Common myeloid progenitor, CD34-positive (primary cell): Measurements from ENCODE around the gene RACGAP1.

ENCODE experiments used
- CTCF ChIA-PET: fragments of 350-600 bp; sonication (Branson Sonifier 250); formaldehyde crosslinking; loops from one replicate; lab custom pipeline; 2021; ENCODE audit warnings: antibody characterized with exemption; lab: Charles Lee
- POLR2A ChIA-PET: fragments of 350-600 bp; sonication (Branson Sonifier 250); formaldehyde crosslinking; loops from one replicate; lab custom pipeline; 2021; ENCODE audit warnings: antibody characterized with exemption; lab: Charles Lee
- DNase-seq, 3 donors: peaks; one replicate each; pipeline versions ENCODE4 v3.0.0 to v3.0.0-alpha.2; 2013
- H3K27ac ChIP-seq, 2 experiments: 1 replicate in 1 of 2; 2 replicates in 1 of 2; pipeline ENCODE4 v1.7.0; 2013; ENCODE audit warnings: inconsistent platforms in 2 of 2, low read length in 2 of 2, mild to moderate bottlenecking in 2 of 2, low read depth in 1 of 2, moderate library complexity in 1 of 2; ENCODE audit not compliant: severe bottlenecking in 2 of 2, insufficient read depth in 1 of 2, poor library complexity in 1 of 2
- H3K27me3 ChIP-seq, 5 experiments: replicated peaks in 2 of 5; 1 replicate in 3 of 5; 2 replicates in 2 of 5; pipeline versions ENCODE4 v1.6.1 to v1.7.0; 2013; ENCODE audit warnings: low read length in 4 of 5, mild to moderate bottlenecking in 2 of 5, moderate library complexity in 2 of 5, inconsistent platforms in 1 of 5; ENCODE audit not compliant: insufficient read depth in 5 of 5, control insufficient read depth in 4 of 5
- H3K36me3 ChIP-seq, 4 experiments: 1 replicate in 2 of 4; 2 replicates in 2 of 4; pipeline versions ENCODE4 v1.6.1 to v1.7.0; 2013; ENCODE audit warnings: low read length in 3 of 4, control low read depth in 1 of 4, mild to moderate bottlenecking in 1 of 4; ENCODE audit not compliant: control insufficient read depth in 4 of 4, insufficient read depth in 4 of 4
- H3K4me1 ChIP-seq, 4 experiments: 1 replicate in 3 of 4; 2 replicates in 1 of 4; pipeline versions ENCODE4 v1.6.1 to v1.7.1; 2013; ENCODE audit warnings: low read length in 3 of 4, mild to moderate bottlenecking in 3 of 4, control low read depth in 1 of 4, inconsistent platforms in 1 of 4, moderate library complexity in 1 of 4; ENCODE audit not compliant: control insufficient read depth in 4 of 4, insufficient read depth in 4 of 4; ENCODE audit errors: control extremely low read depth in 1 of 4
- H3K4me3 ChIP-seq, 7 experiments: 1 replicate in 4 of 7; 2 replicates in 3 of 7; pipeline versions ENCODE4 v1.5.1 to v1.7.0; 2013; ENCODE audit warnings: mild to moderate bottlenecking in 7 of 7, low read length in 6 of 7, moderate library complexity in 6 of 7, inconsistent platforms in 2 of 7, low read depth in 2 of 7, control low read depth in 1 of 7; ENCODE audit not compliant: insufficient read depth in 4 of 7, control insufficient read depth in 1 of 7; ENCODE audit errors: extremely low read depth in 1 of 7
- H3K9me3 ChIP-seq, 5 experiments: 1 replicate in 4 of 5; 2 replicates in 1 of 5; pipeline versions ENCODE4 v1.6.1 to v1.7.1; 2013; ENCODE audit warnings: low read length in 4 of 5, mild to moderate bottlenecking in 2 of 5, inconsistent platforms in 1 of 5, low read depth in 1 of 5, moderate library complexity in 1 of 5; ENCODE audit not compliant: control insufficient read depth in 4 of 5, insufficient read depth in 2 of 5; ENCODE audit errors: control extremely low read depth in 1 of 5
- WGBS: methylation state at CpG from one replicate; pipeline ENCODE4 v1.1.5; 2013; ENCODE audit not compliant: insufficient coverage; 5-methylcytosine and 5-hydroxymethylcytosine counted together

RACGAP1 gene

DNA sequence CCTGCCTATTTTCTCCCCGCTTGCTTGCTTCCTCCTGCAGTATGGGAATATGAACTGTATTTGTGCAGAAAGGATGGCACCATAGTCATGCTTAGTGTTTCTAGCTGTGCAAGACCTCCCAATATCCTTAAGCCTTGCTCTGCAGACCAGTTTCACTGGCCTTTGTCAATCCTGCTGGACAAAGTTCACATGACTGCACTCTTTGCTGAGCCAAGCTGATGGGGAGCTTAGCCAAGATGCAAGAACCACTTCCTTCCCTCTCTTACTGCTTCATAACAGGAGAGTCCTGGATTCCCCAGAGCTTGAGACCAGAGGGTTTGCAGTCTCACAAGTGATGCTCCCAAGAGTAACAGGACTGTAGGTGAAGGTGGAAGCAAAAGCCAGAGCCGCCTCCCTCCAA is 35.9 kb upstream of the RACGAP1 start:
- no CpG with 5 or more reads among the region's 2 CpGs for WGBS
- ChIA-PET POLR2A (no interaction called here), CTCF (interaction anchor here (1.1 to 14.7 kb wide), 6 partner anchors 9 to 115 kb away, joined by 3 to 269 read pairs (median 22); partner anchors contain the start of gene AQP6)
- Histone ChIP-seq H3K9me3 (no peaks in the 10 kb centered on the region), H3K27me3 (peaks cover 0 to 32% (median 20%) of the 10 kb centered on the region in 5 experiments), H3K4me3 (no peak overlapping the region), H3K36me3 (no peaks in the 10 kb centered on the region), H3K27ac (no peak overlapping the region), H3K4me1 (peaks cover 0 to 36% (median 27%) of the 10 kb centered on the region in 4 experiments)
- no peak for DNase-seq

- Histone ChIP-seq H3K4me1 (peaks cover 0 to 42% (median 31%) of the 10 kb centered on the region in 4 experiments), H3K27ac (no peak overlapping the region), H3K4me3 (no peak overlapping the region), H3K27me3 (peaks cover 0 to 34% (median 19%) of the 10 kb centered on the region in 5 experiments), H3K36me3 (no peaks in the 10 kb centered on the region), H3K9me3 (no peaks in the 10 kb centered on the region)
- CTCF ChIA-PET = interaction anchor here (1.2 to 14.7 kb wide), 5 partner anchors 10 to 93 kb away, joined by 4 to 269 read pairs (median 37); partner anchors contain the start of gene AQP6
- DNase-seq = no peak
- POLR2A ChIA-PET = no interaction called here
- WGBS = 100% methylated on average over 1 of the region's 4 CpGs
Measured at GRCh38 chr12:50060120-50060468, 34.8 kb upstream of the RACGAP1 start.

DNA sequence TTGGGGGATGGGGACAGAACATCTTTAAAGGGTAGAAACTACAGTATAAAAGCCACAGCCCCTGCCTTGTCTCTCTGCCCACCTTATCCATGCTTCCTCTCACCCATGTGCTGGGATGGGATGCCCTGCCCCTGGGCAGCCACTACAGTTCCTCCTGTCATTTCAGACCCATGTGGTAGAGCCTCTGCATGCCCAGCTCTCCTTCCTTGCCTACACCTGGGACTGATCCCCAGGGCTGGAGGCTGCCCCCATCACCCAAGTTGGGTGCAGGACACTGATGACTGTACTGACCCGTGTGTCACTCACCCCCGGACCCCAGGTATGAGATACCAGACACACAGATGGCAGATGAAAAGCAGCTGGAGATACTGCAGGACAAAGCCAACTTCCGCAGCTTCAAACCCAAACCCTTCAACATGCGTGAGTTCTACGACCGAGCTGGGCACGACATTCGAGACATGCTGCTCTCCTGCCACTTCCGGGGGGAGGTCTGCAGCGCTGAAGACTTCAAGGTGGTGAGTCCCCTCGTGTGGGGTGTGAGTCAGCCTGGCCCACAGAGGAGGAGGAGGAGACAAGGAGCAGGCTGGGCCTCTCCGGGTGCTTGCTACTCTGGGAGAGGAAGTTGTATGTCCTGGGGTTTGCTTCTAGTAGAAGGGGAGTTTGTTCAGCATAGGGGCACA is 34.3 kb upstream of the RACGAP1 start:
- DNase-seq = peak in 2 of 3 donors; percentile 85 to 90
- 66% methylated on average over 5 of the region's 12 CpGs for WGBS
- no peak overlapping the region for H3K27ac ChIP-seq
- POLR2A ChIA-PET = no interaction called here
- H3K4me3 ChIP-seq = no peak overlapping the region
- peaks cover 0 to 42% (median 31%) of the 10 kb centered on the region in 4 experiments for H3K4me1 ChIP-seq
- CTCF ChIA-PET = interaction anchor here (0.8 to 14.7 kb wide), 10 partner anchors 10 to 190 kb away, joined by 3 to 269 read pairs (median 4); partner anchors contain the start of gene AQP6
- no peaks in the 10 kb centered on the region for H3K9me3 ChIP-seq
- no peaks in the 10 kb centered on the region for H3K36me3 ChIP-seq
- peaks cover 0 to 34% (median 17%) of the 10 kb centered on the region in 5 experiments for H3K27me3 ChIP-seq

DNA sequence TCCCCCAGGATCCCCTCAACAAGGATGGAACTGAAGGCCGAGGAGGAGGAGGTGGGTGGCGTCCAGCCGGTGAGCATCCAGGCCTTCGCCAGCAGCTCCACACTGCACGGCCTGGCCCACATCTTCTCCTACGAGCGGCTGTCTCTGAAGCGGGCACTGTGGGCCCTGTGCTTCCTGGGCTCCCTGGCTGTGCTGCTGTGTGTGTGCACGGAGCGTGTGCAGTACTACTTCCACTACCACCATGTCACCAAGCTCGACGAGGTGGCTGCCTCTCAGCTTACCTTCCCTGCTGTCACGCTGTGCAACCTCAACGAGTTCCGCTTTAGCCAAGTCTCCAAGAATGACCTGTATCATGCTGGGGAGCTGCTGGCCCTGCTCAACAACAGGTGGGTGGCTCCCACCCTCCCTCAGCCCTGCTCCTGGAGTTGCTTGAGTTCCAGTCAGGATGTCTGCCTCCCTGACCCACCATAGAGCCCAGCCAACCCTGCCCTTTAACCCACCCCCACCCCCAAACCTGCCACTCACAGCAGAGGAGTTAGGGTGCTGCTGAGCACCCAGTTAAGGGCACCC is 33.5 kb upstream of the RACGAP1 start:
- WGBS = 93% methylated on average over 13 of the region's 15 CpGs
- ChIA-PET POLR2A (no interaction called here), CTCF (interaction anchor here (0.5 to 14.7 kb wide), 11 partner anchors 9 to 190 kb away, joined by 3 to 269 read pairs (median 4); partner anchors contain the start of gene AQP6)
- DNase-seq = no peak
- Histone ChIP-seq H3K27me3 (peaks cover 0 to 34% (median 17%) of the 10 kb centered on the region in 5 experiments), H3K4me3 (no peak overlapping the region), H3K4me1 (peaks cover 0 to 43% (median 33%) of the 10 kb centered on the region in 4 experiments), H3K27ac (no peak overlapping the region), H3K9me3 (no peaks in the 10 kb centered on the region), H3K36me3 (no peaks in the 10 kb centered on the region)

- H3K27ac ChIP-seq = no peak overlapping the region
- WGBS = 31% methylated on average over 16 of the region's 30 CpGs
- peaks cover 0 to 49% (median 39%) of the 10 kb centered on the region in 4 experiments for H3K4me1 ChIP-seq
- H3K9me3 ChIP-seq = no peaks in the 10 kb centered on the region
- no peak for DNase-seq
- POLR2A ChIA-PET = no interaction called here
- CTCF ChIA-PET = interaction anchor here (1.0 to 14.7 kb wide), 5 partner anchors 8 to 113 kb away, joined by 3 to 269 read pairs (median 37); no protein-coding TSS in a partner anchor
- H3K27me3 ChIP-seq = peaks cover 0 to 30% (median 19%) of the 10 kb centered on the region in 5 experiments
- peak overlapping the region; percentile 13 to 77 (median 60) for H3K4me3 ChIP-seq
- no peaks in the 10 kb centered on the region for H3K36me3 ChIP-seq
Measured at GRCh38 chr12:50057896-50058670, 32.8 kb upstream of the RACGAP1 start.

- peaks cover 0 to 29% (median 23%) of the 10 kb centered on the region in 5 experiments for H3K27me3 ChIP-seq
- CTCF ChIA-PET = interaction anchor here (2.9 to 14.7 kb wide), 8 partner anchors 12 to 90 kb away, joined by 17 to 269 read pairs (median 44); no protein-coding TSS in a partner anchor
Measured at GRCh38 chr12:50057000-50057841, 31.9 kb upstream of the RACGAP1 start, which contains the start of gene ASIC1. Gene ASIC1 (plus strand): TSS chr12:50057596. CDS start chr12:50058767, 1,171 bp downstream.

More at GRCh38 chr12:50057000-50057841, 31.9 kb upstream of the RACGAP1 start, which contains the start of gene ASIC1:
- H3K36me3 ChIP-seq = no peaks in the 10 kb centered on the region
- WGBS = under 1% methylated on average over 52 of the region's 88 CpGs
- H3K27ac ChIP-seq = no peak within 1 kb of the TSS
- peak; percentile 54 to 77 (median 66) for DNase-seq
- H3K9me3 ChIP-seq = no peaks in the 10 kb centered on the region
- H3K4me3 ChIP-seq = peak within 1 kb of the TSS; percentile 13 to 77 (median 60)
- POLR2A ChIA-PET = no interaction called here
- peaks cover 0 to 49% (median 39%) of the 10 kb centered on the region in 4 experiments for H3K4me1 ChIP-seq
